HepG2 (cell line): ENCODE data around the gene TTPAL. TPM values are rescaled to one million over a fixed set of nuclear protein-coding genes. Genes with fewer than 3 reads are reported as not detected.

Source experiments
- ATF2 ChIP-seq: sonication (generic); formaldehyde crosslinking; IDR thresholded peaks from 2 replicates; pipeline ENCODE4 v1.4.0; 2020; ENCODE audit warnings: missing genetic modification reagents
- BCL6 ChIP-seq: IDR thresholded peaks from 2 replicates; pipeline ENCODE4 v1.6.1; 2016; ENCODE audit warnings: missing genetic modification reagents, missing compliant biosample characterization
- CREB3 ChIP-seq: sonication (generic); formaldehyde crosslinking; IDR thresholded peaks from 2 replicates; pipeline ENCODE4 v1.5.0; 2020; ENCODE audit warnings: missing genetic modification reagents
- EED ChIP-seq: sonication (generic); formaldehyde crosslinking; IDR thresholded peaks from 2 replicates; pipeline ENCODE4 v1.5.0; 2020; ENCODE audit warnings: mild to moderate bottlenecking, missing genetic modification reagents
- EHMT2 ChIP-seq: fragments of 200-600 bp; sonication (generic); IDR thresholded peaks from 2 replicates; pipeline ENCODE4 v1.7.0; 2017; ENCODE audit warnings: antibody characterized with exemption, low read depth, low read length, borderline replicate concordance
- MAF1 ChIP-seq: sonication (generic); formaldehyde crosslinking; IDR thresholded peaks from 2 replicates; pipeline ENCODE4 v1.5.0; 2020; ENCODE audit warnings: missing genetic modification reagents, borderline replicate concordance
- MTA3 ChIP-seq: sonication (generic); formaldehyde crosslinking; IDR thresholded peaks from 2 replicates; pipeline ENCODE4 v1.4.0; 2020; ENCODE audit warnings: missing genetic modification reagents
- SALL1 ChIP-seq: sonication (generic); formaldehyde crosslinking; IDR thresholded peaks from 2 replicates; pipeline ENCODE4 v1.8.0; 2022; ENCODE audit warnings: mild to moderate bottlenecking, missing genetic modification reagents
- SAP130 ChIP-seq: IDR thresholded peaks from 2 replicates; pipeline ENCODE4 v1.6.1; 2016; ENCODE audit warnings: low read depth
- TCF7 ChIP-seq: sonication (generic); IDR thresholded peaks from 2 replicates; pipeline ENCODE4 v1.6.1; 2016; ENCODE audit warnings: antibody characterized with exemption, low read depth
- TMF1 ChIP-seq: sonication (generic); formaldehyde crosslinking; IDR thresholded peaks from 2 replicates; pipeline ENCODE4 v1.8.1; 2022; ENCODE audit warnings: low read depth, missing genetic modification reagents
- XRCC5 ChIP-seq: fragments of 200-400 bp; formaldehyde crosslinking; optimal IDR thresholded peaks from 2 replicates; pipeline ENCODE3; 2017; ENCODE audit warnings: mild to moderate bottlenecking, low read length
- ZNF256 ChIP-seq: sonication (generic); formaldehyde crosslinking; conservative IDR thresholded peaks from 2 replicates; pipeline ENCODE4 v1.4.0; 2020; ENCODE audit warnings: missing genetic modification reagents
- ZNF431 ChIP-seq: sonication (generic); formaldehyde crosslinking; IDR thresholded peaks from 2 replicates; pipeline ENCODE4 v1.9.0; 2022; ENCODE audit warnings: missing genetic modification reagents, low read depth, mild to moderate bottlenecking, borderline replicate concordance
- ZNF558 ChIP-seq: sonication (generic); formaldehyde crosslinking; IDR thresholded peaks from 2 replicates; pipeline ENCODE4 v1.9.0; 2022; ENCODE audit warnings: mild to moderate bottlenecking, missing genetic modification reagents, borderline replicate concordance
- ZNF607 ChIP-seq: sonication (generic); formaldehyde crosslinking; IDR thresholded peaks from 2 replicates; pipeline ENCODE4 v1.5.1; 2020; ENCODE audit warnings: missing genetic modification reagents, mild to moderate bottlenecking, borderline replicate concordance
- ZNF629 ChIP-seq: sonication (generic); formaldehyde crosslinking; conservative IDR thresholded peaks from 2 replicates; pipeline ENCODE4 v1.5.0; 2020; ENCODE audit warnings: missing genetic modification reagents
- ZNF674 ChIP-seq: sonication (generic); formaldehyde crosslinking; IDR thresholded peaks from 2 replicates; pipeline ENCODE4 v1.5.0; 2020; ENCODE audit warnings: low read depth, mild to moderate bottlenecking, missing genetic modification reagents
- ZNF720 ChIP-seq: sonication (generic); formaldehyde crosslinking; IDR thresholded peaks from 2 replicates; pipeline ENCODE4 v1.4.0; 2020; ENCODE audit warnings: missing genetic modification reagents
- ZSCAN21 ChIP-seq: sonication (generic); formaldehyde crosslinking; IDR thresholded peaks from 2 replicates; pipeline ENCODE4 v1.8.0; 2022; ENCODE audit warnings: mild to moderate bottlenecking, missing genetic modification reagents, moderate library complexity, borderline replicate concordance
- polyA plus RNA-seq, 8 experiments: library from polyadenylated mRNA; depleted of rRNA in 3 of 8; stranded (reverse) in 7 of 8; unstranded in 1 of 8; fragments of >200 nt; fragmentation: Illumina TruSeq in 4 of 8; extraction: Trizol in 4 of 8; gene quantifications; 2 replicates each; pipeline versions ENCODE4 v1.2.1 to v1.2.3, GENCODE V29; 2011 to 2016; ENCODE audit warnings: low read depth in 4 of 8, missing spikeins in 1 of 8, mixed read lengths in 1 of 8; ENCODE audit not compliant: insufficient read depth in 1 of 8
- total RNA-seq, 5 experiments: library from RNA; depleted of rRNA; stranded (reverse); fragments of >200 nt; fragmentation: Illumina TruSeq; extraction: Trizol; gene quantifications; 2 replicates each; pipeline ENCODE4 v1.2.3, GENCODE V29; 2016; ENCODE audit warnings: low read depth in 1 of 5
- TF ChIP-seq, protein P1 (sequence below): sonication (generic); formaldehyde crosslinking; conservative IDR thresholded peaks from 2 replicates; pipeline ENCODE4 v1.8.0; 2022; ENCODE audit warnings: mild to moderate bottlenecking, moderate library complexity, missing genetic modification reagents
- TF ChIP-seq, protein P2 (sequence below): sonication (generic); formaldehyde crosslinking; IDR thresholded peaks from 2 replicates; pipeline ENCODE4 v1.4.0; 2020; ENCODE audit warnings: missing genetic modification reagents

Gene TTPAL
- total and polyA plus RNA-seq, 2 of the 13 experiments (the other 11 are each of a cell fraction or from before 2014, with no cell fraction given): 4.3 to 18.8 TPM

DNA sequence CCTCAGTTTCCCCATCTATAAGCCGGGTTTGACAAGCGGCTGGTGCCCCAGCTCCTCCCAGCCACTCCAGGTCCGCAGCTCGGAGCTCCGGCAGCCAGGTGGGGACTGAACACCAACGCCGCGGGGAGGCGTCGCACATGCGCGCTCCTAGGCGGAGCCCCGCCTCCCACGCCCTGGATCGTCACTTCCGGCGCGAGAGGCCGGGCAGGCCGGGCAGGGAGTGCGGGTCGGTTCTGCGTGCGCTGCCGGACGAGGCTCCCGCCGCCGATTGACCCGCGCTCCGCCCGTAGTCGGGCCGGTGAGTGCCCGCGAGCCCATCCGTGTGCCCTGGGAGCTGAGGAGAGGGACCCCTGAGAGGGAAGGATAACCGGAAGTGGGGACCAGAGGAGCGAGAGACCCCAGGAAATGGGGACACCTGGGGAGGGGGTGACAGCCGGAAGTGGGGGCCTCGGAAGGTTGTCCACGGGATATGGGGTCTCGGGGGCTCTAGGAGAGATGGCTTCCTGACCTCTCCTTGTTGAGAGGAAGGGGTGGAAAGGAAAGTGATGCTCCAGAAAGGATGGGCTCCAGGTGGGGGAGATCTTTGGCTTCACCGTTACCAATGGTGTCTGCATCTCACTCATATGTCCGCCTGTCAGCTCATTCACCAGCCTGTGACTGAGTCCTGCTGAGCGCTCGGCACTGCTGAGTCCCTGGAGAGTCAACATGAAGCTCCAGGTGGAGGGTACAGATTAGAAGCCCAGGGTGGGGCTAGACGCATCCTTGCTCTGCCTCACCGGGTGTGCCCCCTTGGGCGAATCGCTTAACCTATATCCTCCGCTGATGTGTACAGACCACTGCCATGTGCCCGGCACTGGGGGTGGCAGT is at the start of gene TTPAL (continued):
- TF ChIP-seq CREB3 (CRISPR knock-in tag) (peak; percentile 33; the same call in 1 of the 2 replicates), ZNF674 (CRISPR knock-in tag) (0 out of 2 replicates have a peak, but pooled peaks have one; percentile 56), MTA3 (CRISPR knock-in tag) (no peak), ATF2 (peak; percentile 88), EED (CRISPR knock-in tag) (peak; percentile 91), TMF1 (CRISPR knock-in tag) (peak; percentile 99), ZNF629 (CRISPR knock-in tag) (peak; percentile 92), ZNF256 (CRISPR knock-in tag) (no peak), EHMT2 (no peak), SALL1 (CRISPR knock-in tag) (peak; percentile 94), ZNF558 (CRISPR knock-in tag) (peak; percentile 98; the same call in 1 of the 2 replicates), SAP130 (CRISPR knock-in tag) (peak; percentile 99), ZNF607 (CRISPR knock-in tag) (peak; percentile 96), MAF1 (CRISPR knock-in tag) (peak; percentile 61; the same call in 1 of the 2 replicates), TCF7 (no peak), ZNF431 (CRISPR knock-in tag) (peak; percentile 88; the same call in 1 of the 2 replicates), ZSCAN21 (CRISPR knock-in tag) (peak; percentile 98), XRCC5 (peak; percentile 93), ZNF720 (no peak; the same call in 1 of the 2 replicates), BCL6 (CRISPR knock-in tag) (peak; percentile 66)
- TF ChIP-seq, protein P1, sequence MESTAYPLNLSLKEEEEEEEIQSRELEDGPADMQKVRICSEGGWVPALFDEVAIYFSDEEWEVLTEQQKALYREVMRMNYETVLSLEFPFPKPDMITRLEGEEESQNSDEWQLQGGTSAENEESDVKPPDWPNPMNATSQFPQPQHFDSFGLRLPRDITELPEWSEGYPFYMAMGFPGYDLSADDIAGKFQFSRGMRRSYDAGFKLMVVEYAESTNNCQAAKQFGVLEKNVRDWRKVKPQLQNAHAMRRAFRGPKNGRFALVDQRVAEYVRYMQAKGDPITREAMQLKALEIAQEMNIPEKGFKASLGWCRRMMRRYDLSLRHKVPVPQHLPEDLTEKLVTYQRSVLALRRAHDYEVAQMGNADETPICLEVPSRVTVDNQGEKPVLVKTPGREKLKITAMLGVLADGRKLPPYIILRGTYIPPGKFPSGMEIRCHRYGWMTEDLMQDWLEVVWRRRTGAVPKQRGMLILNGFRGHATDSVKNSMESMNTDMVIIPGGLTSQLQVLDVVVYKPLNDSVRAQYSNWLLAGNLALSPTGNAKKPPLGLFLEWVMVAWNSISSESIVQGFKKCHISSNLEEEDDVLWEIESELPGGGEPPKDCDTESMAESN: peak; percentile 96
- TF ChIP-seq, protein P2, sequence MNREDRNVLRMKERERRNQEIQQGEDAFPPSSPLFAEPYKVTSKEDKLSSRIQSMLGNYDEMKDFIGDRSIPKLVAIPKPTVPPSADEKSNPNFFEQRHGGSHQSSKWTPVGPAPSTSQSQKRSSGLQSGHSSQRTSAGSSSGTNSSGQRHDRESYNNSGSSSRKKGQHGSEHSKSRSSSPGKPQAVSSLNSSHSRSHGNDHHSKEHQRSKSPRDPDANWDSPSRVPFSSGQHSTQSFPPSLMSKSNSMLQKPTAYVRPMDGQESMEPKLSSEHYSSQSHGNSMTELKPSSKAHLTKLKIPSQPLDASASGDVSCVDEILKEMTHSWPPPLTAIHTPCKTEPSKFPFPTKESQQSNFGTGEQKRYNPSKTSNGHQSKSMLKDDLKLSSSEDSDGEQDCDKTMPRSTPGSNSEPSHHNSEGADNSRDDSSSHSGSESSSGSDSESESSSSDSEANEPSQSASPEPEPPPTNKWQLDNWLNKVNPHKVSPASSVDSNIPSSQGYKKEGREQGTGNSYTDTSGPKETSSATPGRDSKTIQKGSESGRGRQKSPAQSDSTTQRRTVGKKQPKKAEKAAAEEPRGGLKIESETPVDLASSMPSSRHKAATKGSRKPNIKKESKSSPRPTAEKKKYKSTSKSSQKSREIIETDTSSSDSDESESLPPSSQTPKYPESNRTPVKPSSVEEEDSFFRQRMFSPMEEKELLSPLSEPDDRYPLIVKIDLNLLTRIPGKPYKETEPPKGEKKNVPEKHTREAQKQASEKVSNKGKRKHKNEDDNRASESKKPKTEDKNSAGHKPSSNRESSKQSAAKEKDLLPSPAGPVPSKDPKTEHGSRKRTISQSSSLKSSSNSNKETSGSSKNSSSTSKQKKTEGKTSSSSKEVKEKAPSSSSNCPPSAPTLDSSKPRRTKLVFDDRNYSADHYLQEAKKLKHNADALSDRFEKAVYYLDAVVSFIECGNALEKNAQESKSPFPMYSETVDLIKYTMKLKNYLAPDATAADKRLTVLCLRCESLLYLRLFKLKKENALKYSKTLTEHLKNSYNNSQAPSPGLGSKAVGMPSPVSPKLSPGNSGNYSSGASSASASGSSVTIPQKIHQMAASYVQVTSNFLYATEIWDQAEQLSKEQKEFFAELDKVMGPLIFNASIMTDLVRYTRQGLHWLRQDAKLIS: no peak
